Ureter (tissue), 1 donor: ENCODE data around the gene ZCCHC14. TPM values are rescaled to one million over a fixed set of nuclear protein-coding genes. Genes with fewer than 3 reads are reported as not detected.
"Not testable (repeated sequence)": the region's sequence is repeated elsewhere in the genome, so short reads cannot be mapped to it uniquely, and the experiment has no call there.

Experiments
- DNase-seq: peaks from one replicate; pipeline ENCODE4 v3.0.0-alpha.2; 2020; ENCODE audit warnings: low spot score
- total RNA-seq: library from RNA; stranded (reverse); gene quantifications from one replicate; pipeline ENCODE4 v1.2.4, GENCODE V29; 2023
- donor health status: DM: yes; HTN: yes; CAD: no.

ZCCHC14 gene
- total RNA-seq, 1 donor from 2014 or later: 27.2 TPM

GRCh38 chr16:87410530-87410929 lies 82.3 kb downstream of the ZCCHC14 start:
- DNase-seq: no peak

GRCh38 chr16:87409781-87410180 lies 83.0 kb downstream of the ZCCHC14 start:
- no peak for DNase-seq

GRCh38 chr16:87409153-87409552 lies 83.7 kb downstream of the ZCCHC14 start:
- no peak for DNase-seq

GRCh38 chr16:87407511-87408112 lies 85.2 kb downstream of the ZCCHC14 start:
- DNase-seq: no peak

GRCh38 chr16:87406495-87407088 lies 86.2 kb downstream of the ZCCHC14 start:
- no peak for DNase-seq

- no peak for DNase-seq
Measured at GRCh38 chr16:87404764-87405625, 87.8 kb downstream of the ZCCHC14 start.

- DNase-seq: no peak
Measured at GRCh38 chr16:87395181-87395842, 97.5 kb downstream of the ZCCHC14 start.

- no peak for DNase-seq
Measured at GRCh38 chr16:87393680-87394055, 99.2 kb downstream of the ZCCHC14 start.

GRCh38 chr16:87392821-87393679 lies 99.8 kb downstream of the ZCCHC14 start:
- DNase-seq: no peak

- DNase-seq: peak; percentile 97
Measured at GRCh38 chr16:87391950-87392820, 100.6 kb downstream of the ZCCHC14 start, which contains the start of gene MAP1LC3B. TSS of gene MAP1LC3B (plus strand) at chr16:87392336. CDS start at chr16:87392428, 92 bp downstream.

GRCh38 chr16:87391324-87391949 lies 101.4 kb downstream of the ZCCHC14 start:
- no peak for DNase-seq

GRCh38 chr16:87390641-87391323 lies 102.0 kb downstream of the ZCCHC14 start:
- DNase-seq: no peak

- not testable (repeated sequence) for DNase-seq
Measured at GRCh38 chr16:87389914-87390313, 102.9 kb downstream of the ZCCHC14 start.

GRCh38 chr16:87389245-87389644 lies 103.6 kb downstream of the ZCCHC14 start:
- no peak for DNase-seq

GRCh38 chr16:87388818-87389134 lies 104.0 kb downstream of the ZCCHC14 start:
- DNase-seq: no peak

- DNase-seq: peak; percentile 96
Measured at GRCh38 chr16:87387942-87388817, 104.6 kb downstream of the ZCCHC14 start.

GRCh38 chr16:87384875-87385167 lies 108.0 kb downstream of the ZCCHC14 start:
- DNase-seq: not testable (repeated sequence)

GRCh38 chr16:87384162-87384874 lies 108.5 kb downstream of the ZCCHC14 start:
- no peak for DNase-seq
